ENCODE data around the gene DYNC1H1.

The DYNC1H1 gene

GRCh38 chr14:101964297-101965180 lies at the start of gene DYNC1H1:
TSS of gene DYNC1H1 (plus strand) at chr14:101964573. CDS start at chr14:101964692, 119 bp downstream.
- DNase-seq (ENCODE audit: low read depth), result peak; percentile 78

DNA sequence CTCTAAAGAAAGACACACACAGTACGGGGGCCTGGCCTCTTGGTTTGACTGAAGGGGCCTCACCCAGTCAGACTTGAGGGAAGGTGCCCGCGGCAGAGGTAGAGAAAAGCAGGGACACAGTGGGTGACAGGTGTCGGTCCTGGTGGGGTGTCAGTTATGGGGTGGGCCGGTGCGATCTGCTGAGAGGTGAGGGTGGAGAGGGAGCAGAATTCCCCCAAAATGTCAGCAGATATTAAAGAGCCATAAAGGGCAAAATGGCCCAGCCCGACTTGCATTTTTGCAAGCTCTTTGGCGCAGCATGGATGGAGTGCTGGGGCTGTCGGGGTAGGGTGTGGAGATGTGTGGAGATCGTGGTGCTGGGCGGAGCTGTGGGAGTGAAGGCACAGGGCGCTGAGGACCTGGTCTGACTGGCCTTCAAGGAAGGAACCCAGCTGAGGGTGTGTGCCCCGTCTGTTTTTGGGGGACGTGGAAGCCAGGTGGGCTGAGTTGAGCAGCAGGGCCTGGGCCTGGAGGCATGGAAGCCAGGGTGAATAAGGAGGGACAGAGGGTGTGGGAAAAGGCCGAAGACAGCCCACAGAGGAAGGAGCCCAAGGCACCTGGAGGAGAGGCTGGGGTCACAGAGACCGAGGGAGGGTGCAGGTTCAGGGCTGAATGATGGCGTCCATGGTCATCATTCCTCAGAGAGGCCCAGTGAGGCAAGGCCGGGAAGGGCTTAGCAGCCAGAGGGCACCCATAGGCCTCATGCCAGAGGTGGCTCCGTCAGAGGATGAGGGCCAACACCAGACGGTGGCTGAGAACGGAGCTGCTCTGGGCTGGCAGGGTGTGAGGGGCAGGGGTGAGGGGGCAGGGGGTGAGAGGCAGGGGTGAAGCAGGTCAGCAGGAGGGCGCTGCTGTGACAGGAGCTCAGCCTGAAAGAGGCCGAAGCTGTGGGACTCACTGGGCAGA lies 48.2 kb upstream of the DYNC1H1 start:
- DNase-seq (ENCODE audit: low read depth), result no peak

DNA sequence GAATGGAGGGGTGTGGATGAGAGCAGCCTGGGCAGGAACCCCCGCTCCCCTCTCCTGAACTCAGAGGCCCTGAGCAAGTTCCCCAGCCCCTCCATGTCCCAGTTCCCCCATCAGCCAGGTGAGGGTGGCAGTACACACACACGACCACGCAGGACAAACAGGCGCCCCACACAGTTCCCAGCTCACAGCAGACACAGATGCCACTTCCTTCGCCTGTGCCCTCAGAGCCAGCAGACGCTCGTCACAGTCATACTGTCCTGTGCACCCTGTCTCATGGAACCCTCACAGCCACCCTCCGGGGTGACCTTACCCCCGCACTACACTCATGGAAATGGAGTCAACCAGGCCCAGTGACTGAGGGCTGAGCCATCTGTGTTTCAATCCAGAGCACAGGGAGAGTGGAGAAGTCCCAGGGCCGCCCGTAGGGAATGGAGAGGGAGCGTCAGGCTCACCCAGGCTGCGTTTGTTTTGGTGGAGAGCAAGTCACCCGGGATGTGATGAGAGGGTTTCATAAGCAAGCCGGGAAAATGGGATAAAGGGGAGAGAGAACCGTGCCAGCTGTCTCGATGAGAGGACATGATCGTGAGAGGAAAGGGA lies 47.5 kb upstream of the DYNC1H1 start:
- no peak for DNase-seq (ENCODE audit: low read depth)

DNA sequence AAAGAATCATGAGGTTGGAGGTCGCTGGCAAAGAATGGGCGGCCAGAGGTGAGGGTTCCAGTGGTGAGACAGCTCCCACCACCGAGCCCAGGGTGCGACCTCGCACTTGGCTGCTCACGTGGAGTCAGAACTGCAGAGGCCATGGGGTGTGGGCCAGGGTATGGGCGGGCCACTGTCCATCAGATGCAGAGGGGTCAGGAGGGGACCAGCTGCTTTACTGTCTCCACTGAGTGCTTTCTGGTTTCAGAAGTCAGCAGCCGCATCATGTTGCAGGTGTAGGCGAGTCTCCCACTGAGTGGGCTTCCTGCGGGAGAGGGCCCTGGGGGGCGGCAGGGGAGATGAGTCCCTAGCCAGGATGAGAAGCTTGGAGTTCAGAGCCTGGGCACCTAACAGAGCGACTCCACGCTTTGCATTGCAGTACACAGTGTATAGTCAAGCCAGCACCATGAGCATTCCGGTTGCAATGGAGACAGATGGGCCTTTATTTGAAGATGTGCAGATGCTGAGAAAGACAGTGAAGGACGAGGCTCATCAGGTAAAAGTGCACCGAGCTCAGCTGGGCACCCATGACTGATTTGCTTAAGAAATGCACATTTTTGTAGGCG lies 46.9 kb upstream of the DYNC1H1 start:
- DNase-seq (ENCODE audit: low read depth), result no peak

- DNase-seq (ENCODE audit: low read depth), result no peak
Measured at GRCh38 chr14:101918065-101918989, 46.0 kb upstream of the DYNC1H1 start.

- DNase-seq (ENCODE audit: low read depth), result no peak
Measured at GRCh38 chr14:101920271-101920670, 44.1 kb upstream of the DYNC1H1 start.

- DNase-seq (ENCODE audit: low read depth), result no peak
Measured at GRCh38 chr14:101922866-101923265, 41.5 kb upstream of the DYNC1H1 start.

GRCh38 chr14:101925152-101925551 lies 39.2 kb upstream of the DYNC1H1 start:
- no peak for DNase-seq (ENCODE audit: low read depth)

GRCh38 chr14:101926085-101926484 lies 38.3 kb upstream of the DYNC1H1 start:
- DNase-seq (ENCODE audit: low read depth), result no peak

- no peak for DNase-seq (ENCODE audit: low read depth)
Measured at GRCh38 chr14:101926620-101927019, 37.8 kb upstream of the DYNC1H1 start.

GRCh38 chr14:101927859-101928258 lies 36.5 kb upstream of the DYNC1H1 start:
- no peak for DNase-seq (ENCODE audit: low read depth)

- DNase-seq (ENCODE audit: low read depth), result no peak
Measured at GRCh38 chr14:101928415-101928841, 35.9 kb upstream of the DYNC1H1 start.

DNA sequence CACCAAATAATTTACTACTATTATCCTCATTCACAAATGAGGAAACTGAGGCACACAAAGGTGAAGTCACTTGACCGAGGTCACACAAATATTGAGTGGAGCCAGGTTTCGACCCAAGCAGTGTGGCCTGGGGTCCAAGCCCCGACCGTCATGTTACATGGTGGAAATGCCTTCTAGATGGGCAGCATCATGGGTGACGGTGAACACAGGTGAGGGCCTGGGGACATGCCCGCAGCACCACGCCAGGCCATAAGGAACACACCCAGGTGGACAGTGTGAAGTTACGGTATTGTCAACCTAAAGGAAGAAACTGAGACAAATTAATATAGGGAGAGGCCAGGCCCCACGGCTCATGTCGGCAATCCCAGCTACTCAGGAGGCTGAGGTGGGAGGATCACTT lies 35.3 kb upstream of the DYNC1H1 start:
- DNase-seq (ENCODE audit: low read depth), result no peak

GRCh38 chr14:101929946-101930345 lies 34.4 kb upstream of the DYNC1H1 start:
- no peak for DNase-seq (ENCODE audit: low read depth)

DNA sequence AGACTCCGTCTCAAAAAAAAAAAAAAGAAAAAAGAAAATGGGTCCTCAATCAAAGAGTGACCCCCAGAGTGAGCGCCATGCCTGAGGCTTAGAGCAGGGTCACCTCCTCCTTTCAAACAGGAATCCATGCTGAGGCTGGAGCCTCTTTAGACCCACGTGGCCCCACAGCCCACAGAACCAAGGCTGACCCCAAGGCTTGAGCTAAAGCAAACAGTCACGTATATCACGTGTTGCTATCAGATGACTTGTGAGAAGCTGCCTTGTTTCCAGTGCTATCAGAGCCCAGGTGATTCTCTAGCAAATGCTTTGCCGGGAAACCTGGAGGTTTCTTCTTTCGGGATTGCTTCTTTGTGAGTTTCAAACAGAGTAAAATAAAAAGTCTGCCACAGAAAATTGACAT lies 31.7 kb upstream of the DYNC1H1 start:
- no peak for DNase-seq (ENCODE audit: low read depth)

DNA sequence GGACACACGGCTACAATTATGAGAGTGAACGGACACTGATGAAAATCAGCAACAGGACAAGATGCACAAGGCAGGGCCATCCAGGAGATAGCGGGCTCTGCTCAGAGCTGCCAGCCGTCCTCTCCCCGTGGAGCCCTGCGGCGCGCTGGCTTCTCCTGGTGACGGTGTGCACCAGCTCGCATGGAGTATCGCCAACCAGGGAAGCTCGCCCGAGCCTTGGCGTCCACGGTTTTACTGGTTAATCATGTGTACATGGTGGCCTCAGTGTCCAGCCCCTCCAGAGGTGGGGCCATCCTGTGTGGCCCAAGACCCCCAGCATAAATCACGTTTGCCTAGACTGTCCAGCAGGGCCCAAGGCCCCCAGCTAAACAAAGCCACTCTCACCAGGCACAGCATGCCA lies 31.2 kb upstream of the DYNC1H1 start:
- DNase-seq (ENCODE audit: low read depth), result no peak

GRCh38 chr14:101934601-101935150 lies 29.7 kb upstream of the DYNC1H1 start:
- no peak for DNase-seq (ENCODE audit: low read depth)

DNA sequence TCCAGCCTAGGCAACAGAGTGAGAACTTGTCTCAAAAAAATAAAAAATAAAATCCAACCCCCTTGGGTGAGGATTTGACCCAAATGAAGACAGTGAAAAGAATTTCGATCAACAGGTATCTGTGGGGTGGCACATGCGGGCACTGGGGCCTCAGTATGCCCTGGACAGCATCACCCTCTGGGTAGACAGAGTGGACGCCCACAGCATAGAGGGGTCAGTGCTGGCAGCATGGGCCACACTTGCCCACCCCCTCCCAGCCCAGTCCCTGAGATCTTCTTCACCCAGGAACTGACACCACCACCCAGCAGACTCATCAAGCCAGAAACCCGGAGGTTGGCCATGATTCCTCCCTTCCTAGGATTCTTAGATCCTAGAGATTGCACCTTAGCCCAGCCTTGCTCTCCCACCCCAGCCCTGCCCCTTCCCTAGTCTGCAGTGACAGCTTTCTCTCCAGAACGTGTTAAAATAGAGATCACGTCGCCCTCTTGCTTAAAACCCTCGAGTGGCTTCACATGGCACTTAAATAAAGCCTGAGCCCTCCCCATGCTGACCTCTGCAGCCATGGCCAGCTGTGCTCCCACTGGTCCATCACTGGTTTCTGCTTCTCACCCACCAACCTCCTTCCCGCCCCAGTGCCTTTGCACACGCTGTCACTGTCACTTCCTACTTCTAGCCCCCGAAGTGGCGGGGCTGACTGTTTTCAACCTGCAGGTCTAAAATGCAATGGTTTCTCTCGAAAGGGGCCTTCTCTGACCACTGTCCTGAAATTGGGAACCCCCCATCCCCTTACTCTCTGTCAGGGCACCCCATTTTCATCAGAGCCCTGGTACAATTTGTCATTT lies 26.2 kb upstream of the DYNC1H1 start:
- DNase-seq (ENCODE audit: low read depth), result no peak

DNA sequence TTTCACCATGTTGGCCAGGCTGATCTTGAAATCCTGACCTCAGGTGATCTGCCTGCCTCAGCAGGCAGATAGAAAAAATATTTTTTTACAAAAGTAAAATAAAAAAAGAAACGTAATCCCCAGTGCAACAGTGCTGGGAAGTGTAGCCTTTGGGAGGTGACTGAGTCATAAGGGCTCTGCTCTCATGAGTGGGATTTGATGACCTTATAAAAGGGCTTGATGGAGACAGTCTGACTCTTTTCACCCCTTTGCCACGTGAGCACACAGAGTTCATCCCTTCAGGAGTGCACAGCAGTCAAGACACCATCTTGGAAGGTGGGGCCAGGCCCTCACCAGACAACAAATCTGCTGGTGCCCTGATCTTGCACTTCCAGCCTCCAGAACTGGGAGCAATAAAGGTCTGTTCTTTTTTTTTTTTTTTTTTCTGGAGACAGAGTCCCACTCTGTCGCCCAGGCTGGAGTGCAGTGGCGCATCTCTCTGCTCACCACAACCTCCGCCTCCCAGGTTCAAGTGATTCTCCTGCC lies 24.7 kb upstream of the DYNC1H1 start:
- no peak for DNase-seq (ENCODE audit: low read depth)
